PC-3 (cell line): ENCODE measurements around the gene CAST. TPM values are rescaled to one million over a fixed set of nuclear protein-coding genes. Genes with fewer than 3 reads are reported as not detected.

Source experiments
- ATAC-seq: fragments of 200-7000 bp; cut with Tn5 transposase; 2 replicates; pipeline ENCODE4 v1.9.1; 2020; ENCODE audit warnings: mild to moderate bottlenecking, moderate library complexity
- BruUV-seq: library from RNA; stranded (reverse); fragments of 400-500 nt; replicated peaks from 2 replicates; lab custom pipeline; 2021; lab: Mats Ljungman, UMichigan
- CTCF ChIA-PET: fragments of 300-600 bp; sonication (Branson Sonifier 250); formaldehyde crosslinking; loops from one replicate; lab custom pipeline; 2022; ENCODE audit warnings: antibody characterized with exemption; lab: Charles Lee
- POLR2A ChIA-PET: fragments of 300-600 bp; sonication (Branson Sonifier 250); formaldehyde crosslinking; loops from one replicate; lab custom pipeline; 2022; ENCODE audit warnings: antibody characterized with exemption; ENCODE audit not compliant: unreplicated experiment; lab: Charles Lee
- DNase-seq: peaks from one replicate; pipeline ENCODE4 v3.0.0-alpha.2; 2015
- H2AFZ ChIP-seq: fragments of 300-600 bp; sonication (generic); 2 replicates; pipeline ENCODE4 v1.6.0; 2016; ENCODE audit warnings: antibody characterized with exemption, low read length
- H3F3A ChIP-seq: fragments of 300-600 bp; sonication (generic); one replicate; pipeline ENCODE4 v1.6.0; 2017; ENCODE audit warnings: antibody characterized with exemption, low read length, control low read depth, mild to moderate bottlenecking; ENCODE audit not compliant: unreplicated experiment
- H3K27ac ChIP-seq: fragments of 300-600 bp; sonication (generic); 2 replicates; pipeline ENCODE4 v1.5.1; 2016; ENCODE audit warnings: mild to moderate bottlenecking, low read length
- H3K27me3 ChIP-seq: fragments of 300-600 bp; sonication (generic); 2 replicates; pipeline ENCODE4 v1.6.1; 2016; ENCODE audit warnings: low read length, mixed read lengths
- H3K36me3 ChIP-seq: fragments of 300-600 bp; sonication (generic); 2 replicates; pipeline ENCODE4 v1.6.1; 2016; ENCODE audit warnings: low read depth, mixed run types, low read length, mixed read lengths
- H3K4me1 ChIP-seq: fragments of 300-600 bp; sonication (generic); 2 replicates; pipeline ENCODE4 v1.5.1; 2016; ENCODE audit warnings: low read length; ENCODE audit not compliant: insufficient read depth
- H3K4me2 ChIP-seq: fragments of 300-600 bp; sonication (generic); 2 replicates; pipeline ENCODE4 v1.6.0; 2016; ENCODE audit warnings: low read length
- H3K4me3 ChIP-seq: fragments of 300-600 bp; sonication (generic); 2 replicates; pipeline ENCODE4 v1.5.1; 2016; ENCODE audit warnings: mild to moderate bottlenecking, low read length, mixed read lengths
- H3K79me2 ChIP-seq: fragments of 300-600 bp; sonication (generic); 2 replicates; pipeline ENCODE4 v1.6.1; 2017; ENCODE audit warnings: low read length, mixed read lengths
- H3K9ac ChIP-seq: fragments of 300-600 bp; sonication (generic); 2 replicates; pipeline ENCODE4 v1.6.0; 2016; ENCODE audit warnings: mild to moderate bottlenecking, low read length
- H3K9me2 ChIP-seq: fragments of 300-600 bp; sonication (generic); replicated peaks from 2 replicates; pipeline ENCODE4 v1.6.1; 2016; ENCODE audit warnings: mixed run types, low read length, mixed read lengths
- H3K9me3 ChIP-seq: fragments of 300-600 bp; sonication (generic); 2 replicates; pipeline ENCODE4 v1.6.1; 2016; ENCODE audit warnings: low read length, mixed read lengths
- H4K20me1 ChIP-seq: fragments of 300-600 bp; sonication (generic); 2 replicates; pipeline ENCODE4 v1.6.1; 2016; ENCODE audit warnings: low read length, mixed read lengths
- CTCF ChIP-seq: fragments of 300-600 bp; sonication (generic); conservative IDR thresholded peaks from 2 replicates; pipeline ENCODE4 v1.5.1; 2017; ENCODE audit warnings: antibody characterized with exemption, low read depth, mild to moderate bottlenecking, low read length
- EZH2 ChIP-seq: fragments of 300-600 bp; sonication (generic); IDR thresholded peaks from one replicate; pipeline ENCODE4 v1.6.1; 2017; ENCODE audit warnings: antibody characterized with exemption, mild to moderate bottlenecking, low read length; ENCODE audit not compliant: unreplicated experiment
- EZH2phosphoT487 ChIP-seq: fragments of 300-600 bp; sonication (generic); IDR thresholded peaks from 2 replicates; pipeline ENCODE4 v1.6.1; 2018; ENCODE audit warnings: mild to moderate bottlenecking, antibody characterized with exemption, low read length, borderline replicate concordance
- intact Hi-C: fragments of 100-400 bp; cut with micrococcal nuclease; formaldehyde crosslinking; loops from 2 replicates; pipeline ENCODE4 v1.9.0; 2023
- total RNA-seq: library from RNA; depleted of rRNA; stranded (reverse); fragments of >200 nt; gene quantifications from 2 replicates; pipeline ENCODE4 v1.2.3, GENCODE V29; 2014

CAST gene
- total RNA-seq, 1 experiment from 2014 or later = 73.2 TPM

- DNase-seq (peak; percentile 24), ATAC-seq (no peak)
- intact Hi-C loops = no loop called here
- Histone ChIP-seq H3K27ac (no peak overlapping the region), H3K9me2 (no peaks in the 10 kb centered on the region), H3K9ac (no peak overlapping the region), H3K4me2 (no peak overlapping the region), H3K79me2 (no peaks in the 10 kb centered on the region), H3K27me3 (no peaks in the 10 kb centered on the region), H2AFZ (no peak overlapping the region), H4K20me1 (no peaks in the 10 kb centered on the region), H3K9me3 (no peaks in the 10 kb centered on the region), H3K4me1 (peaks cover 29% of the 10 kb centered on the region), H3F3A (no peaks in the 10 kb centered on the region), H3K4me3 (no peak overlapping the region), H3K36me3 (no peaks in the 10 kb centered on the region)
- TF ChIP-seq CTCF (no peak), EZH2phosphoT487 (no peak), EZH2 (no peak)
- no TSS peak for BruUV-seq
- ChIA-PET POLR2A (no interaction called here), CTCF (no interaction called here)
Observed at GRCh38 chr5:96821260-96821916, 159.2 kb downstream of the CAST start.

- Histone ChIP-seq H2AFZ (no peak overlapping the region), H3K9me3 (no peaks in the 10 kb centered on the region), H3K79me2 (no peaks in the 10 kb centered on the region), H3K4me2 (no peak overlapping the region; the same call in 1 of the 2 replicates), H3F3A (no peaks in the 10 kb centered on the region), H3K9me2 (no peaks in the 10 kb centered on the region), H3K27me3 (no peaks in the 10 kb centered on the region), H3K27ac (peak overlapping the region; percentile 46), H4K20me1 (no peaks in the 10 kb centered on the region), H3K36me3 (no peaks in the 10 kb centered on the region), H3K4me1 (peaks cover 29% of the 10 kb centered on the region), H3K4me3 (no peak overlapping the region), H3K9ac (no peak overlapping the region)
- TF ChIP-seq CTCF (0 out of 2 replicates have a peak, but pooled peaks have one; percentile 14), EZH2 (no peak)
- ChIA-PET CTCF (no interaction called here), POLR2A (no interaction called here)
- intact Hi-C loops = no loop called here
- DNase-seq (no peak), ATAC-seq (no peak)
- no TSS peak for BruUV-seq
Observed at GRCh38 chr5:96822686-96823459, 160.7 kb downstream of the CAST start.
